MM.1S (cell line): ENCODE data around the gene EXOSC5.

Experiments
- CTCF ChIP-seq: fragments of 300-600 bp; sonication (generic); IDR thresholded peaks from 2 replicates; pipeline ENCODE4 v1.5.1; 2016; ENCODE audit warnings: antibody characterized with exemption, low read length, mixed read lengths
- EZH2 ChIP-seq: fragments of 300-600 bp; sonication (generic); optimal IDR thresholded peaks from 2 replicates; pipeline ENCODE3; 2017; ENCODE audit warnings: low read depth, mild to moderate bottlenecking, antibody characterized with exemption, low read length, mixed read lengths
- EZH2phosphoT487 ChIP-seq: fragments of 300-600 bp; sonication (generic); IDR thresholded peaks from 2 replicates; pipeline ENCODE4 v1.6.1; 2018; ENCODE audit warnings: antibody characterized with exemption, low read length

DNA sequence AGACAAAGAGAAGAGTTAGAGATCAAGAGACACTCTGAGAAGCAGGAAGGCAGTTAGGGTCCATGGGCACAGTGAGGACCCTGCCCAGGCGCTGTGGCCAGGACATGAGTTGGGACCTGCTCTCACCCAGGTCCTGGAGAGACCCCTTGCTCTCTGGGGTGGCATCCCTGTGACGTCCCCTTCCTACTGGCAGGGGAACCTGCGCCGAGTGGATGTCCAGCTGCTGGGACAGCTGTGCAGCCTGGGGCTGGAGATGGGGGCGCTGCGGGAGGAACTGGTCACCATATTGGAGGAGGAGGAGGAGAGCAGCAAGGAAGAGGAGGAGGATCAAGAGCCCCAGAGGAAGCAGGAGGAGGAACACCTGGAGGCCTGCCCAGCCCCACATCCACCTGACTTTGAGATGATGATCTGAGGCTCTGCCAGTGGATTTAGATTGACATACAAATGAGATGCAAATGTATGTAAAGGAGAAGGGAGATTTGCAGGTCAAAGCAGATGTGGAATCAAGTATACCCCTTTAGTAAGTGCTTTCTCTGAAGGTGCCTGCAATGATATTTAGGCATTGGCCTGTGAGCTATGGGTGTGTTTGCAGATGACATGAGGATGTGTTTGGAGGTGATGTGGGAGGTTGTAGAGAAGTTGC is 46.8 kb upstream of the EXOSC5 start:
- TF ChIP-seq EZH2, result no peak
- TF ChIP-seq CTCF, result no peak
- no peak for TF ChIP-seq EZH2phosphoT487
